ENCODE measurements around the gene PLXNC1. TPM values are rescaled to one million over a fixed set of nuclear protein-coding genes. Genes with fewer than 3 reads are reported as not detected.

The PLXNC1 gene
- total RNA-seq, 2 donors from 2014 or later, result 14.7 to 20.6 TPM

DNA sequence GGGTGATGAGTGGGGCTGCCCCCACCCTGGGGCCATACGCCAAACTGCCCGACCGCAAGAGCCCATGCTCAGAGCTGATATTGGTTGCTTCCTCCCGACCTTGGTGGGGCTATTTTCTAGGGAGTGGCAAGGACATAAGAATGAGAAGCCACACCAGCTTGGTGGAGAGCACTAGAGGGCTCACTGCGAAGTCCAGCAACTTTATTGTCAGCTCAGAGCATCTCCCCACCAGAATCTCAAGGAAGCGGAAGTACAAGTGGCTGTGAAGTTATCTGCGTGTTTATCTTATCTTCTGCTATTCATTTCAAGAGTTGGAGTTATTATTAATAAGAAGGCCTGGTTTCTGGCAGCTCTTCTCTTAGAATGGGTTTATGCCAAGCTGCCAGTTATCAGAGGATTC lies 4.9 kb upstream of the PLXNC1 start:
- H3K9me3 Mint-ChIP-seq, result no peaks in the 10 kb centered on the region
- DNase-seq (ENCODE audit: low spot score), result no peak
- H3K36me3 Mint-ChIP-seq, result no peaks in the 10 kb centered on the region
- H3K27me3 Mint-ChIP-seq, result peaks cover 0 to 3% of the 10 kb centered on the region in 2 donors
- H3K27ac Mint-ChIP-seq, result no peak overlapping the region
- peaks cover 0 to 9% of the 10 kb centered on the region in 2 donors for H3K4me1 Mint-ChIP-seq (ENCODE audit: low read depth in 2 of 2)
- ATAC-seq, result no peak
- no peak overlapping the region for H3K4me3 Mint-ChIP-seq

DNA sequence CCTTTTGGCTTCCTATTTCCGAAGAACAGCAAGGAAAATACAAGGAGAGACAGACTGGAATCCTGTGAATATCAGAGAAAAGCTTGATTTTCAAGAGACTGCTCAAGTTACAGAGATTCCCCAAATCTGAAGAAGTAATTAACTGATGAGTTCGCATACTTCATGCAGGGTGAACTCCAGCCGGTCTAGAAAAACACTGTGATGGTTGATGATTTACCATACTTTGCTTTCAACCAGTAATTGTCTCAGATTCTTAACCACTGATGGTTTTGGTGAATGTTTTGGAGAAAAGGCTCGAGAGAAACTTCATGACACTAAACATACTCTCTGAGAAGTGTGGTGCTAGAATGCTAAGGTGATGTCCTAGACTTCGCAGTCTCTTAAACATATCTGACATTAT lies 4.4 kb upstream of the PLXNC1 start:
- peaks cover 0 to 9% of the 10 kb centered on the region in 2 donors for H3K4me1 Mint-ChIP-seq (ENCODE audit: low read depth in 2 of 2)
- H3K9me3 Mint-ChIP-seq, result no peaks in the 10 kb centered on the region
- ATAC-seq (no peak), DNase-seq (ENCODE audit: low spot score) (no peak)
- no peak overlapping the region for H3K4me3 Mint-ChIP-seq
- no peak overlapping the region for H3K27ac Mint-ChIP-seq
- no peaks in the 10 kb centered on the region for H3K36me3 Mint-ChIP-seq
- H3K27me3 Mint-ChIP-seq, result peaks cover 0 to 3% of the 10 kb centered on the region in 2 donors

DNA sequence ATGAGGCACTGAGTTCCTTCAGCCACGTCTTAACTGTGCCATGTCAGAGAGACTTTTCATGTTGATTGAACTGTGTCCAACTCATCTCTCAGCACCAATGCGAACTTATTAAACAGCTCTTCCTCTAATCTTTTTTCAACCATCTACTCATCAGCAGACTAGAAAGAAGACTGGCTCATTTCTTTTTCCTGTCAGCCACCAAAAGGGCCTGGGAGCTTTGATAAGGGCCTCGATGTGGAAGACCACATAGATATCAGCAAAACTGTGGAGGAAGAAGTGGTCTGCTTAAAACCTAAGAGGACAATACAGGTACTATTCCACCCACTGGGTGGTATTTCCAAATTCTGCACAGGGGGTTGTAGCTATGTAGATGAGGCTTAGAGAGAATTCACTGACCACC lies 3.6 kb upstream of the PLXNC1 start:
- Mint-ChIP-seq H3K27ac (no peak overlapping the region), H3K36me3 (no peaks in the 10 kb centered on the region), H3K4me1 (ENCODE audit: low read depth in 2 of 2) (peaks cover 0 to 9% of the 10 kb centered on the region in 2 donors), H3K9me3 (no peaks in the 10 kb centered on the region), H3K27me3 (peaks cover 0 to 3% of the 10 kb centered on the region in 2 donors), H3K4me3 (no peak overlapping the region)
- ATAC-seq (no peak), DNase-seq (ENCODE audit: low spot score) (no peak)

DNA sequence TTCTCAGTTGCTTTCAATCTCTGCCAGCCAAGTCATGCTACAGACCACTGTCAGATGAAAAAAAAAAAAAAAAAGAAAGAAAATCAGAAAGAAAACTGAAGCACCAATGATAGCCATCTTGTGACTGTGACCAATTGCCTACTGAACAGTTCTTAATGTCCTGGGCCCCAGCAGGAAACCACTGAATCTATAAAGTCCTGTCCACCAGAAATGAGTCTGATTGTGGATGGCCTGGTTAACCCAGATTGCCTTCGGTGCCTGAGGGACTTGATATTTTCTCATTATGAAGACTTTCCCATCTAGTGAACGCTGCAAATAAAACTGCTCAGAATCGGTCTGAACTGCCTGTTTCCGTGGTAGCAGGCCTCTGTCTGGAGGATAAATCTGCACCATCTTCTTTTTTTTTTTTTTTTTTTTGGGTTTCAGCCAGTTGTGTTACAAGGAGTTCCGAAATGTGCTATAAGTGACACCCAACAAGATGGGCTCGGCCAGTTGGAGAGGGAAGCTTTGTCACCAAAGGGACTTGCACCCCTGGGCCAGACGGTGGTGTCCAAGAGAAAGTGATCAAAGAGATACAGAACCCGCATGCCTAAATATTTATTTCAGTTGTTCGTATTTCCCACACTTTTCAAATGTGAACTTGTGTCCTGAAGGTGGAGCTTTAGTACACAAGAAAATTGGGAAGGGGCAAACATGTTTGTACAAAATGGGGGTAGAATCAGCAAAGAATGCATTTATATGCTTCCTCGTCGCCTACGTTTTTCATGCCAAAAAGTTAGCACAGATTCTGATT lies 3.0 kb upstream of the PLXNC1 start:
- Mint-ChIP-seq H3K36me3 (no peaks in the 10 kb centered on the region), H3K9me3 (no peaks in the 10 kb centered on the region), H3K27ac (peak overlapping the region in 1 of 2 donors; percentile 31), H3K4me1 (ENCODE audit: low read depth in 2 of 2) (peaks cover 3 to 12% of the 10 kb centered on the region in 2 donors), H3K27me3 (peaks cover 0 to 3% of the 10 kb centered on the region in 2 donors), H3K4me3 (no peak overlapping the region)
- no peak for DNase-seq (ENCODE audit: low spot score)
- no peak for ATAC-seq

DNA sequence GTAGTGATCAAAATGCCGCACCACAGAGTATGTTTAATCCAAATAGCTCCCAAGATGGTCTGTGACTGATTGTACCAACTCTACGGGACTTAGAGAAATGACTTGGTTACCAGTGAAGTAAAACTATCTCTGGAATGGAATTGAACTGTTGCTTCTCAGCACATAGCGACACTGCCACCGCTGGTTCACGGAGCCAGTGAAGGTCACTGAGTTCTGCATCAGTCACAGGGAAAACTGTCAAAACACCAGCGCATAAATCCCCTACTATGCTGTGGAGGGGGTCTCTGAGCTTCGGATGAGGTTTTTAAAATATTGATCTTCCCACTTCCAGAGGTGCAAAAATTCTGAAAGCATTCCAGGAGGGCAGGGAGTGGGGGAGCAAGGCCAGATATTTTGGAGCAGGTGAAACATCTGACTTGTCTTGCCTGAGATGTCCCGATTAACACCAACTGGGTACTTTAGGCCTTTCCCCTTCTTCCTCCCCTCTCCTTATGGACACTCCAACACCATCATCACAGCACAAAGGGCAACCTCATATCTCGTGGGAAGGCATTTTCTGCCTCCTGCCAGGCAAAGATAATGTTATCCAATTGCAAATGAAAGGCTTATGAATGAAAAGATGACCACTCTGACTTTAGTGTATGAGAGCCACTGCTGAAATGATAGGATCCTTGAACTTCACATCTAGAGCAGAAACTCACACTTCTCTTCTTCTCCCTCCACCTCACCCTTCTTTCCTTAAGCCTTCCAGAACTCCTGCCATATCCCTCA lies 2.0 kb upstream of the PLXNC1 start:
- peaks cover 0 to 3% of the 10 kb centered on the region in 2 donors for H3K27me3 Mint-ChIP-seq
- no peaks in the 10 kb centered on the region for H3K36me3 Mint-ChIP-seq
- DNase-seq (ENCODE audit: low spot score) (no peak), ATAC-seq (no peak)
- H3K9me3 Mint-ChIP-seq, result no peaks in the 10 kb centered on the region
- H3K27ac Mint-ChIP-seq, result no peak overlapping the region
- H3K4me1 Mint-ChIP-seq (ENCODE audit: low read depth in 2 of 2), result peaks cover 10 to 18% of the 10 kb centered on the region in 2 donors
- no peak overlapping the region for H3K4me3 Mint-ChIP-seq

DNA sequence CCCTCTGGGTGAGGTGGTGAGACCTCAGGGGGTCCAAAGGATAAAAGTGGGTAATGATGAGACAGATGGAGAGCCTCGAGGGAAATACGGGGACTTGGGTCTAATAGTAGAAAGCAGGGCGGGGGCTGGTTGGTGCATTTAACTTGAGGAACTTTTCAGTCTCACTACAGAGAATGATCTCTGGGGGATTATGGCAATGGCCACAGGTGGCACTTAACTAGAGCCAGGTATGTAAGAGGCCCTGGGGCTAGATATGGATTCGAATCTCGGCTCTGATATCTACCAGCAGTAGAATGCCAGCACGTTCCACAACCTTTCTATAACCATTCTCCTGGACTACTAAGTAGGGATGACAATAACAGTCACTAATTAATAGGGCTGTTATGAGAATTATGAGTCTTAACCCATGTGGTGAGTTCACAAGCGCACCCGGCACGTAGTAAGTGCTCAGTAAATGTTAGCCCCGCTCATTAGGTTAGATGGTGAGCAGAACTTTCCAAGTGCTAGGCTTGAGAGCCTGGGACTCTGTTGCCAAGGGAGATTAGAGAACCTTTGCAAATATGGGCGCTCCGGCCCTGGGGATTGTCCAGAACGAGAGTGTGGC lies 888 bp upstream of the PLXNC1 start:
- H3K27ac Mint-ChIP-seq, result no peak overlapping the region
- ATAC-seq, result no peak
- no peaks in the 10 kb centered on the region for H3K9me3 Mint-ChIP-seq

DNA sequence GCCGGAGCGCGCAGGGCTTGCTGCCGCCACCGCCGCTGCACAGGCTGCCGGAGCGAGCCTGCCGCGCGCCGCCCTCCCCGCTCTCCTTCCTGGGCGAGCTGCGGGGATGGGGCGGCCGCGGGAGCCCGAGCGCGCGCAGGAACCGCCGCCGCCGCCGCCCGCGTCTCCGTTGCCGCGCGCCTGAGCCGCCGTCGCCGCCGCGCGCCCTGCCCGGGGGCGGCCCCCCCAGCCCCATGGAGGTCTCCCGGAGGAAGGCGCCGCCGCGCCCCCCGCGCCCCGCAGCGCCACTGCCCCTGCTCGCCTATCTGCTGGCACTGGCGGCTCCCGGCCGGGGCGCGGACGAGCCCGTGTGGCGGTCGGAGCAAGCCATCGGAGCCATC lies 352 bp downstream of the PLXNC1 start:
- Mint-ChIP-seq H3K4me1 (ENCODE audit: low read depth in 2 of 2) (peaks cover 21 to 27% of the 10 kb centered on the region in 2 donors), H3K36me3 (no peaks in the 10 kb centered on the region), H3K4me3 (peak overlapping the region; percentile 50), H3K27me3 (peaks cover 0 to 6% of the 10 kb centered on the region in 2 donors), H3K9me3 (no peaks in the 10 kb centered on the region), H3K27ac (no peak overlapping the region)
- ATAC-seq (no peak), DNase-seq (ENCODE audit: low spot score) (no peak)

More for the DNA sequence above, 888 bp upstream of the PLXNC1 start:
- H3K36me3 Mint-ChIP-seq, result no peaks in the 10 kb centered on the region
- H3K4me3 Mint-ChIP-seq, result peak overlapping the region; percentile 75
- H3K4me1 Mint-ChIP-seq (ENCODE audit: low read depth in 2 of 2), result peaks cover 10 to 18% of the 10 kb centered on the region in 2 donors
- peaks cover 0 to 2% of the 10 kb centered on the region in 2 donors for H3K27me3 Mint-ChIP-seq
- no peak for DNase-seq (ENCODE audit: low spot score)

DNA sequence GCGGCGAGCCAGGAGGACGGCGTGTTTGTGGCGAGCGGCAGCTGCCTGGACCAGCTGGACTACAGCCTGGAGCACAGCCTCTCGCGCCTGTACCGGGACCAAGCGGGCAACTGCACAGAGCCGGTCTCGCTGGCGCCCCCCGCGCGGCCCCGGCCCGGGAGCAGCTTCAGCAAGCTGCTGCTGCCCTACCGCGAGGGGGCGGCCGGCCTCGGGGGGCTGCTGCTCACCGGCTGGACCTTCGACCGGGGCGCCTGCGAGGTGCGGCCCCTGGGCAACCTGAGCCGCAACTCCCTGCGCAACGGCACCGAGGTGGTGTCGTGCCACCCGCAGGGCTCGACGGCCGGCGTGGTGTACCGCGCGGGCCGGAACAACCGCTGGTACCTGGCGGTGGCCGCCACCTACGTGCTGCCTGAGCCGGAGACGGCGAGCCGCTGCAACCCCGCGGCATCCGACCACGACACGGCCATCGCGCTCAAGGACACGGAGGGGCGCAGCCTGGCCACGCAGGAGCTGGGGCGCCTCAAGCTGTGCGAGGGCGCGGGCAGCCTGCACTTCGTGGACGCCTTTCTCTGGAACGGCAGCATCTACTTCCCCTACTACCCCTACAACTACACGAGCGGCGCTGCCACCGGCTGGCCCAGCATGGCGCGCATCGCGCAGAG lies 873 bp downstream of the PLXNC1 start:
- Mint-ChIP-seq H3K4me1 (ENCODE audit: low read depth in 2 of 2) (peaks cover 21 to 29% of the 10 kb centered on the region in 2 donors), H3K9me3 (no peaks in the 10 kb centered on the region), H3K4me3 (peak overlapping the region; percentile 95), H3K36me3 (no peaks in the 10 kb centered on the region), H3K27me3 (peaks cover 0 to 6% of the 10 kb centered on the region in 2 donors), H3K27ac (no peak overlapping the region)
- peak; percentile 71 for DNase-seq (ENCODE audit: low spot score)
- peak; percentile 32 to 48 for ATAC-seq

DNA sequence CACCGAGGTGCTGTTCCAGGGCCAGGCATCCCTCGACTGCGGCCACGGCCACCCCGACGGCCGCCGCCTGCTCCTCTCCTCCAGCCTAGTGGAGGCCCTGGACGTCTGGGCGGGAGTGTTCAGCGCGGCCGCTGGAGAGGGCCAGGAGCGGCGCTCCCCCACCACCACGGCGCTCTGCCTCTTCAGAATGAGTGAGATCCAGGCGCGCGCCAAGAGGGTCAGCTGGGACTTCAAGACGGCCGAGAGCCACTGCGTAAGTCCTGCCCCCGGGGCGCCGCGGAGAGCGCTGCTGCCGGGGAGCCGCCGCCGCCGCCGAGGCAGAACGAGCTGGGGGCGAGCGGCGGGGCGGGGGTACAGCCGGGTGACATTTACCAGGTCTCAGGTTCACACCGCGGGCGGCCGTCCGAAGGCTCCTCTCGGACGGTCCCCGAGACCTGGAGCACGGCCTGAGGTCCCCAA lies 1.4 kb downstream of the PLXNC1 start:
- Mint-ChIP-seq H3K27ac (peak overlapping the region in 1 of 2 donors; percentile 49), H3K4me1 (ENCODE audit: low read depth in 2 of 2) (peaks cover 21 to 29% of the 10 kb centered on the region in 2 donors), H3K36me3 (no peaks in the 10 kb centered on the region), H3K27me3 (peaks cover 0 to 6% of the 10 kb centered on the region in 2 donors), H3K4me3 (peak overlapping the region; percentile 95), H3K9me3 (no peaks in the 10 kb centered on the region)
- ATAC-seq (peak; percentile 0 to 18), DNase-seq (ENCODE audit: low spot score) (no peak)

DNA sequence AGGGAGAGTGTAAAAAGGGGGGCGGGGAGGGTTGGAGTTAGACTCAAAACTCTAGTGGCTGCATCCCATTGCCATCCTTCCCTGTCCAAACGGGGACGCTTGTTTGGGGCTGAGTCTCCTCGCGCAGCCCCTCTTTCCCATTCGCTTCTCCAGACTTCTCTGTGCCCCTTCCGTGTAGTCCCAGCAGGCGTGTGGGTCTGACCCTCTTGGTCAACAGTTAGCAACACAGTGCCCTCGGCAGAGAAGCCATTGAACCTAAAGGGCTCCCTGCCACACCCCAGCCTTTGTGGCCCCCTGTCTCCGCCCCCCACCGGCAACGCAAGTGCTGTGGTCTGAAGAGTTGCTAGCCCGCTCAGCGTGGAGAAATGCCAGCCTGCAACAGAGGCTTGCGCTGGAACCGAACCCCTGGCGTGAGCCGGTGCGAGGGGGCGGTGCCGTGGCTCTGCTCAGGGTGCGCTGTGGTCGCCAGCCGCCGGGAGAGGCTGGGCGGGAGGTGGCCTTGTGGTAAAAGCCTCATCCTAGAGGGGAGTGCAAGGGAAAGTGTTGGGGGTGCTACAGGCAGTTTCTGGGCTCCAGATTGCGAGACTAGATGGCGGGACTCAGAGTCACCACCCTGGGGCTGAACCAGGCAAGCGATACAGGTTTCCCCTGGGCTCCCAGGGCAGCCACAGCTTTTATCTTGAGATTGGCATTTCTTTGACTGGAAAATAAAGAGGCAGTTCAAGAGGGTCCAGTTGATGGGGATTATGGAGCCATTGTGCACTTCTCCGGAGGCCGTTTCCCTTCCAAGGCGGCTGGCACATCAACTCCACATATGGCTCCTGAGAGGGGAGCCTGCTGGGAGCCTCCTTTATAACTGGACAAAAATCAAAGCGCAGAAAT lies 2.1 kb downstream of the PLXNC1 start:
- Mint-ChIP-seq H3K4me3 (peak overlapping the region; percentile 95), H3K9me3 (no peaks in the 10 kb centered on the region), H3K27me3 (peaks cover 0 to 6% of the 10 kb centered on the region in 2 donors), H3K36me3 (no peaks in the 10 kb centered on the region), H3K4me1 (ENCODE audit: low read depth in 2 of 2) (peaks cover 21 to 29% of the 10 kb centered on the region in 2 donors), H3K27ac (peak overlapping the region in 1 of 2 donors; percentile 49)
- DNase-seq (ENCODE audit: low spot score), result peak; percentile 75
- ATAC-seq, result peak; percentile 4 to 25

DNA sequence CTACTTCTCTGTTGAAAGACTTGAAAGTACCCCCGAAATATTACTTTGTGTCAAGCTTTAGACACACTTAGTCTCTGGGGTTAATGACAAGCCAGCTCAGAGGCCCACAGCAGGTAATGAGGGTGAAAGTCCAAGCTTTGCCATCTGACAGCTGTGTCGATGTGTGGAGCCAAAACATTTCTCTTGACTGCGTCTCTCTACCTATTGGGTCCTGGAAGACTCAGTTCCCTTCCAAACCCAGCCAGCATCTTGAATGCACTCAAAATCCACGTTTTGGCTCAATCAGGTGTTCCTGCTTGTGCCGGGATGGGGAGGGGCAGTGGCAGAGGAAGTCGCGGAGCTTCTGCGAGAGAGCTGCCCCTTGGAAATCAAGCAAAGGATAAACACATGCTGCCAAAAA lies 3.2 kb downstream of the PLXNC1 start:
- ATAC-seq (no peak), DNase-seq (ENCODE audit: low spot score) (no peak)
- Mint-ChIP-seq H3K27me3 (peaks cover 0 to 6% of the 10 kb centered on the region in 2 donors), H3K9me3 (no peaks in the 10 kb centered on the region), H3K27ac (no peak overlapping the region), H3K36me3 (no peaks in the 10 kb centered on the region), H3K4me3 (peak overlapping the region; percentile 95), H3K4me1 (ENCODE audit: low read depth in 2 of 2) (peaks cover 21 to 23% of the 10 kb centered on the region in 2 donors)

DNA sequence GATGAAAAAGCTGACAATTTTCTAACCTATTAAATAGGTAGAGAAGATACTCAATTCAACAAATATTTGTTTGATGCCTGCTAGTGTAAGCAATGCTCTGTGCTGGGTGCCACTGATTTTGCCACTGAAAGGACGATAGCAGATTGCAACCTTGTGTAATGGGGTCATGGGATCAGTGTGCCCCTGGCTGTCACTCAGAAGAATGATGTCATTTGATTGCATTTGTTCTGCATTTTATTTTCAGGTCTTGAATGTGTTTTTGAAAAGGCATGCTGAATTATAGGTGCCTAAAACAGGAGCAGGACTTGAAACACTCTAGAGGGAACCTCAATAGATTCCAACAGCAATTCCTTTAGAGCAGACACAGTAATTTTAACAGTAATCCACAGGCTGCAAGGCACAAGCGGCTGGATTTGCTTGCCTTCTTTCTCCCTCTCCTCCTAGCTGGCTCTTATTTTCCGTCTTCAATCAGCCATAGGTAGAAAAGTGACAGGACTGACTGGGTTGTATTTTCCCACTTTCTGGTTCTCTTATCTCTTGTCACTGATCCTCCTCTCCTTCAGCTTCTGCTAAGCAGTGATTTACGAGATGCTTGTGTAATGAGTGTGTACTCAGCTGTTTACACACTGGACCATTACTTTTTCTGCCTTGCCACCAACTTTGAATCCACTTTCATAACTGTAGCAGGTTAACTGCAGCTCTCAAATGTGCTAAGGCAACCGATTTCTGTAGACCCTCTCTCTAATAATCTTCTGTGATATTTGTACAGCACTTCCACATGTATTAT lies 4.1 kb downstream of the PLXNC1 start:
- Mint-ChIP-seq H3K36me3 (no peaks in the 10 kb centered on the region), H3K9me3 (no peaks in the 10 kb centered on the region), H3K27me3 (peaks cover 0 to 6% of the 10 kb centered on the region in 2 donors), H3K4me1 (ENCODE audit: low read depth in 2 of 2) (peaks cover 20 to 22% of the 10 kb centered on the region in 2 donors), H3K27ac (no peak overlapping the region), H3K4me3 (no peak overlapping the region)
- ATAC-seq, result no peak
- no peak for DNase-seq (ENCODE audit: low spot score)

All from natural killer cell treated with Interleukin-12 subunit alpha and Interleukin-12 subunit beta and Interleukin-15 and Interleukin-18, amount 100 ng/mL, for 72 hours (primary cell).